NCI-H1092 treated with DMSO at 0.1 percent for 48 hours (cell line): Measurements from ENCODE around the gene GUCY2D.

ENCODE experiments used
- DNase-seq: peaks from one replicate; lab custom pipeline; 2025; lab: John Stamatoyannopoulos, UW

The GUCY2D gene

DNA sequence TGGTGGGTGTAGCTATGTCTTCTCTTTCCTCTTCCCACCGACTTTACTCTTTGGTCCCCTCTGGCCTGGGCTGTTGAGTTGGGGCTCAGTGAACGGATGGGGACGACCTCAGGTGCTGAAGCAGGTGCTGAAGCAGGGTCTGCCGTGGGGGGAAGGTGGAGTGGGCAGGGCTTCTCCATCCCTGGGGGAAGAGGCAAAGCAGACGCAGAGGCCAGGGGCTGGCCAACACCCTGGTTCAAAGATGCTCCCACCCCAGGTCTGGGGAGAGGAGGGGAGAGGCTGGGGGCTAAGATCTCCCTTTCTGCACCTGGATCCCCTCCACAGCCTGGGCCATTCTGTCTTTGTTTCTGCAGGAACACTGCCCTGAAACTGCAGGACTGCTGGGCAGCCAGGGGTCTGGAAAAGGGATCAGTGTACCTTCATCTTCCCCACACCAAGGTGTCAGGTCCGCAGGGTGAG, 62.2 kb downstream of the GUCY2D start:
- DNase-seq: no peak

DNA sequence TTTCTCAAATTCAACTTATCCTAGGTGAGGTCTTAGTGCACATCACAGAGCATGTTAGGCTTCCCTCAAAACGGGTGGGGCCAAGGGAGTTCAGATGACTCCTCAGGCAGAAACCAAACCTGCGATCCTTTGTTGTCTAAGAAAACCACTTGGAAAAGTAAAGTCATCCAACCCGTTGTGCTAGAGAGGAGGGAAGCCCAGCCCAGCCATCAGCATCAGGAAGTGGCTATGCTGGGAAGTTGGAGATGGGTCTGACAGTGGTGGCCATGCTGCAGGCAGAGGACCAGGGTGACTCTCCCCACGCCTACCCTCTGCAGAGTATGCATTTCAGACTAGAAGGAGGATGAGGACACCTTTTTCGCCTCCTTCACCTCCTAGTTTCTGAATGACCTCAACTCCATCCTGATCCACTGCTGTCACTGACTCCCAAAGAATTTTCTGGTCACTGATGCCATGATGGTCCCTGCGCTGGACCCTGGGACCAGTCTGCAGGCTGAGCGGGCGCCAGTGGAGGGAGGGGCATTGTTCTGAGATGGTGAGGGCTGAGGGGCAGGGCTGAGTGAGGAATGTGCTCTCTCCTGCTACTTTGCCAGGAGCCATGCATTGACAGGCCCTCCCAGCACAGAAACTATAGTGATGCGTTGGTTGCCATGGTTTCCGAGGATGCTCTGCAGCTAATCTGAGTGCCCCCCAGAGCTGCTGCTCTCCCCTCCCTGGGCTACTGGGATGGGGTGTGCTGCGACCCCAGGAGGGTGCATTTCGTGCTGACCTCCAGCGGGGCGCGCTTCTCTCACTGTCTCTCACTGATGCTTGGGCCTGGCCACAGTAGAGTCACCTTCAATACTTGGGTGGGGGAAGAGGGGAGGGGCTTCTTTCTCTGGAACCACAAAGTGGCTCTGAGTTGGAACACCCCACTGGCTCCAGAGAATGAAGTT, 64.7 kb downstream of the GUCY2D start:
- DNase-seq: no peak

DNA sequence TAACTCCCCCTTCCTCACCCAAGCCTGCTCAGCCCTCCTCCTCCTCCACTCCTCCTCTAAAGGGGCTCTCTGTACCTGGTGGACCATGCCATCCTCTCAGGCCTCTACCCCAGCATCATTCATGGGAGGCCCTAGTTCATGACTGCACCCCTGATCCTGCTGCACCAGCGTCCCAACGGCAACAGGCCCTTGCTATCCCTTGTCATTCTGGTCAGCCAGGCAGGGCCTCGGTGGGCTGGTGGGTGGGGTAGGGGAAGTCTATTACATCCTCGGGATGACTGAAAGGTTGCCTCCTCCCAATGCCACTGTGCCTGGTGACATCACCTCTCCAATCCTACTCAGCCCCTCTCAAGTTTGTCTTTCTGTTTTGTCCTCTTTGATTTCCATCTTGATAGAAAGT, 65.4 kb downstream of the GUCY2D start:
- DNase-seq: no peak

DNA sequence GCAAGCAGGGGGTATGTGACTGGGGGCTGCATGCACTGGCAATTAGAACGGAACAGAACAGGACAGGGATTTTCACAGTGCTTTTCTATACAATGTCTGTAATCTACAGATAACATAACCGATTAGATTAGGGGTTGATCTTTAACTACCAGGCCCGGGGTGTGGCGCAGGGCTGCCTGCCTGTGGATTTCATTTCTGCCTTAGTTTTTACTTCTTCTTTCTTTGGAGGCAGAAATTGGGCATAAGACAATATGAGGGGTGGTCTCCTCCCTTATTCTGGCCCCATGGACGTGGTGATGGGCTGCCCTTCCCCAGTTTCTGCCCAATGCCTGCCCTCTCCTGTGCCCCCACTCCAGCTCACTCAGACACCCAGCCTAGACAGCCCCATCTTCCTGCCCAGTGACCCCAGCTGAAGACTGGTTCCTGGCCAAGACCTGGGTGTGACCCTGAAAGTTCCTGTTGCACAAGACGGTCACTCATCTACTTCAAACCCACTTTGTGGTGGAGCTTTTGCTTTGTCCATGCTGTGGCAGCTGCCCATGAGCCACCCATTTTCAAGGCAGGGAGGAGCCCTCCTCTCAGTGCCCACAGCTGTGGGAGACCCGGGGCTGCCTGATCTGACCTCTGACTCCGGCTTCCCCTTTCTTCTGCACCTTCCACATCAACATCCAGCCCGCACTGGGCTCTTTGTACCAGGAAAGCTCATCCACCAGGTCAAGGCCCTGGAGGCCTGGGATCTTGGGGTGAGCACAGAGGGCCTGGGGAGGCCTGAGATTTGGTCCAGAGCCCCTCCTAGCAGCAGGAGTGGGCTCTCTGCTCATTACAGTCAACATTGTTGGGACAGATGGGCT, 66.5 kb downstream of the GUCY2D start:
- no peak for DNase-seq

DNA sequence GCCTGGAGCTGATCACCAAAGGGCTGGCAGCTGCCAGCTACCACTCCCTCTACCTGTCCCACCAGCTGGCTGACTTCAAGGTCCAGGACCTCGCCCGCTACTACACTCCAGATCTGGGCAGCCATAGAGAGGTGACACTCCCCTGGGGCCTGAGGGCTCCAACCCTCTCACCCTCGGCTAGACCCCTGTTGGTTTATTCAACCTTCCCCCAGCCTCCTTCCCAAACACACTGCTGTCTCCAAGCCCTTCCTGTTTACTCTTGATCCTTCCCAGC, 67.1 kb downstream of the GUCY2D start:
- no peak for DNase-seq
